ENCODE measurements around the gene USP24.
A peak's percentile ranks its signal among the peaks of the same experiment; 100 is the strongest.

Gene USP24

GRCh38 chr1:55067022-55067778 is 148.0 kb downstream of the USP24 start:
- no peak for DNase-seq

- no peak for DNase-seq
Measured at GRCh38 chr1:55065648-55066047, 149.5 kb downstream of the USP24 start.

GRCh38 chr1:55064861-55065263 is 150.3 kb downstream of the USP24 start:
- no peak for DNase-seq

- no peak for DNase-seq
Measured at GRCh38 chr1:55064071-55064581, 151.0 kb downstream of the USP24 start.

- no peak for DNase-seq
Measured at GRCh38 chr1:55063577-55063942, 151.6 kb downstream of the USP24 start.

- no peak for DNase-seq
Measured at GRCh38 chr1:55062801-55063576, 152.2 kb downstream of the USP24 start.

GRCh38 chr1:55061706-55062321 is 153.3 kb downstream of the USP24 start:
- no peak for DNase-seq

- no peak for DNase-seq
Measured at GRCh38 chr1:55061000-55061705, 154.0 kb downstream of the USP24 start.

- DNase-seq = peak in 1 of 5 experiments; percentile 57
Measured at GRCh38 chr1:55060133-55060999, 154.8 kb downstream of the USP24 start.

- DNase-seq = no peak
Measured at GRCh38 chr1:55059302-55060132, 155.6 kb downstream of the USP24 start.

GRCh38 chr1:55057956-55058298 is 157.2 kb downstream of the USP24 start:
- no peak for DNase-seq

GRCh38 chr1:55057270-55057955 is 157.8 kb downstream of the USP24 start:
- DNase-seq = no peak

- DNase-seq = no peak
Measured at GRCh38 chr1:55056632-55056992, 158.6 kb downstream of the USP24 start.

- DNase-seq = no peak
Measured at GRCh38 chr1:55055951-55056631, 159.1 kb downstream of the USP24 start.

GRCh38 chr1:55055084-55055882 is 159.9 kb downstream of the USP24 start:
- DNase-seq = no peak

- no peak for DNase-seq
Measured at GRCh38 chr1:55054396-55054795, 160.8 kb downstream of the USP24 start.

- no peak for DNase-seq
Measured at GRCh38 chr1:55053265-55053954, 161.8 kb downstream of the USP24 start.

All from T-helper 2 cell (primary cell).